SK-N-SH treated with all-trans-retinoic acid at 6 μM for 48 hours (cell line): ENCODE measurements around the gene MSLN.

Experiments used
- CSDC2 ChIP-seq: fragments of 250-450 bp; sonication (Bioruptor Pico); IDR thresholded peaks from 2 replicates; pipeline ENCODE4 v1.5.0; 2020; ENCODE audit warnings: mild to moderate bottlenecking, moderate library complexity
- ESRRG ChIP-seq: fragments of 250-450 bp; sonication (Bioruptor Pico); IDR thresholded peaks from 2 replicates; pipeline ENCODE4 v1.6.1; 2021; ENCODE audit warnings: mild to moderate bottlenecking
- GLIS3 ChIP-seq: fragments of 250-450 bp; sonication (Bioruptor Pico); IDR thresholded peaks from 2 replicates; pipeline ENCODE4 v1.5.0; 2020; ENCODE audit warnings: mild to moderate bottlenecking, moderate library complexity
- OSR1 ChIP-seq: fragments of 250-450 bp; sonication (Bioruptor Pico); IDR thresholded peaks from 2 replicates; pipeline ENCODE4 v1.8.0; 2022; ENCODE audit warnings: moderate library complexity, mild to moderate bottlenecking, inconsistent platforms
- PATZ1 ChIP-seq: fragments of 250-450 bp; sonication (Bioruptor Pico); IDR thresholded peaks from 2 replicates; pipeline ENCODE4 v1.8.0; 2020; ENCODE audit warnings: mild to moderate bottlenecking, moderate library complexity, borderline replicate concordance
- PPARA ChIP-seq: fragments of 250-450 bp; sonication (Bioruptor Pico); IDR thresholded peaks from 2 replicates; pipeline ENCODE4 v1.5.0; 2020; ENCODE audit warnings: mild to moderate bottlenecking, borderline replicate concordance
- RARB ChIP-seq: fragments of 250-450 bp; sonication (Bioruptor Pico); IDR thresholded peaks from 2 replicates; pipeline ENCODE4 v1.8.0; 2021; ENCODE audit warnings: mild to moderate bottlenecking, moderate library complexity
- TSHZ2 ChIP-seq: fragments of 250-450 bp; sonication (Bioruptor Pico); IDR thresholded peaks from 2 replicates; pipeline ENCODE4 v1.5.0; 2020; ENCODE audit warnings: mild to moderate bottlenecking, moderate library complexity
- ZFP3 ChIP-seq: fragments of 250-450 bp; sonication (Bioruptor Pico); IDR thresholded peaks from 2 replicates; pipeline ENCODE4 v1.5.0; 2020; ENCODE audit warnings: mild to moderate bottlenecking, moderate library complexity
- ZFP30 ChIP-seq: fragments of 450-650 bp; formaldehyde crosslinking; IDR thresholded peaks from 2 replicates; pipeline ENCODE4 v1.5.0; 2022; ENCODE audit warnings: mild to moderate bottlenecking, moderate library complexity
- ZNF565 ChIP-seq: fragments of 450-650 bp; formaldehyde crosslinking; conservative IDR thresholded peaks from 2 replicates; pipeline ENCODE4 v1.5.0; 2020; ENCODE audit warnings: low read depth, mild to moderate bottlenecking, moderate library complexity
- ZNF70 ChIP-seq: fragments of 450-650 bp; formaldehyde crosslinking; IDR thresholded peaks from 2 replicates; pipeline ENCODE4 v1.5.0; 2020; ENCODE audit warnings: mild to moderate bottlenecking, moderate library complexity
- TF ChIP-seq, protein P1 (sequence below): fragments of 250-450 bp; sonication (Bioruptor Pico); IDR thresholded peaks from 2 replicates; pipeline ENCODE4 v1.5.1; 2020; ENCODE audit warnings: low read depth, mild to moderate bottlenecking, moderate library complexity

DNA sequence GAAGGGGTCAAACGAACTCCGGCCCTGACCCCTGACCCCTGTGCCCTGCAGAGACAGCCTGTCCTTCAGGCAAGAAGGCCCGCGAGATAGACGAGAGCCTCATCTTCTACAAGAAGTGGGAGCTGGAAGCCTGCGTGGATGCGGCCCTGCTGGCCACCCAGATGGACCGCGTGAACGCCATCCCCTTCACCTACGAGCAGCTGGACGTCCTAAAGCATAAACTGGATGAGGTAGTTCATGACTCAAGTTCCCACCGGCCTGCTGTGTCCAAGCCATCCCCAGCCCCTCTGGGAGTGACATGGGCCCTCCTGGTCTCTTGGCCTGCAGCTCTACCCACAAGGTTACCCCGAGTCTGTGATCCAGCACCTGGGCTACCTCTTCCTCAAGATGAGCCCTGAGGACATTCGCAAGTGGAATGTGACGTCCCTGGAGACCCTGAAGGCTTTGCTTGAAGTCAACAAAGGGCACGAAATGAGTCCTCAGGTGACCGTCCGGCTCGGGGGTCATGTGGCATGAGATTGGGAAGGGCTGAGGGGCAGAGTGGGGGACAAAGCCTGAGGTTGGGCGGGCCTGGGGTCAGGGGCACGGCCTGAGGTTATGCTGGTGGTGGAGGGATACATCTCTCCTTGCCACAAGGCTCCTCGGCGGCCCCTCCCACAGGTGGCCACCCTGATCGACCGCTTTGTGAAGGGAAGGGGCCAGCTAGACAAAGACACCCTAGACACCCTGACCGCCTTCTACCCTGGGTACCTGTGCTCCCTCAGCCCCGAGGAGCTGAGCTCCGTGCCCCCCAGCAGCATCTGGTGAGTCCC lies 5.7 kb downstream of the MSLN start:
- TF ChIP-seq ESRRG (CRISPR knock-in tag): no peak
- TF ChIP-seq TSHZ2 (CRISPR knock-in tag): no peak
- no peak for TF ChIP-seq PPARA (CRISPR knock-in tag)
- no peak for TF ChIP-seq ZNF70 (CRISPR knock-in tag)
- TF ChIP-seq RARB (CRISPR knock-in tag): no peak
- TF ChIP-seq GLIS3 (CRISPR knock-in tag): no peak
- TF ChIP-seq ZFP30: no peak
- TF ChIP-seq ZFP3 (CRISPR knock-in tag): no peak
- TF ChIP-seq OSR1 (CRISPR knock-in tag): no peak
- TF ChIP-seq PATZ1 (CRISPR knock-in tag): no peak
- TF ChIP-seq, protein P1, sequence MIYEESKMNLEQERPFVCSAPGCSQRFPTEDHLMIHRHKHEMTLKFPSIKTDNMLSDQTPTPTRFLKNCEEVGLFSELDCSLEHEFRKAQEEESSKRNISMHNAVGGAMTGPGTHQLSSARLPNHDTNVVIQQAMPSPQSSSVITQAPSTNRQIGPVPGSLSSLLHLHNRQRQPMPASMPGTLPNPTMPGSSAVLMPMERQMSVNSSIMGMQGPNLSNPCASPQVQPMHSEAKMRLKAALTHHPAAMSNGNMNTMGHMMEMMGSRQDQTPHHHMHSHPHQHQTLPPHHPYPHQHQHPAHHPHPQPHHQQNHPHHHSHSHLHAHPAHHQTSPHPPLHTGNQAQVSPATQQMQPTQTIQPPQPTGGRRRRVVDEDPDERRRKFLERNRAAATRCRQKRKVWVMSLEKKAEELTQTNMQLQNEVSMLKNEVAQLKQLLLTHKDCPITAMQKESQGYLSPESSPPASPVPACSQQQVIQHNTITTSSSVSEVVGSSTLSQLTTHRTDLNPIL (CRISPR knock-in tag): no peak
- no peak for TF ChIP-seq CSDC2
- no peak for TF ChIP-seq ZNF565 (CRISPR knock-in tag)
